HepG2 (cell line): ENCODE data around the gene DCAF4. TPM values are rescaled to one million over a fixed set of nuclear protein-coding genes. Genes with fewer than 3 reads are reported as not detected.

Experiments used
- DR1 ChIP-seq: sonication (generic); formaldehyde crosslinking; IDR thresholded peaks from 2 replicates; pipeline ENCODE4 v1.8.0; 2021; ENCODE audit warnings: mild to moderate bottlenecking, missing genetic modification reagents, inconsistent platforms
- MATR3 ChIP-seq: sonication (generic); formaldehyde crosslinking; IDR thresholded peaks from 2 replicates; pipeline ENCODE4 v1.4.0; 2020; ENCODE audit warnings: missing genetic modification reagents
- NCOA2 ChIP-seq: sonication (generic); formaldehyde crosslinking; IDR thresholded peaks from 2 replicates; pipeline ENCODE4 v1.8.0; 2022; ENCODE audit warnings: inconsistent platforms
- NR1H2 ChIP-seq: sonication (generic); formaldehyde crosslinking; IDR thresholded peaks from 2 replicates; pipeline ENCODE4 v1.8.1; 2022; ENCODE audit warnings: low read depth, missing genetic modification reagents, borderline replicate concordance
- SAP130 ChIP-seq: IDR thresholded peaks from 2 replicates; pipeline ENCODE4 v1.6.1; 2016; ENCODE audit warnings: low read depth
- SP2 ChIP-seq: sonication (generic); formaldehyde crosslinking; IDR thresholded peaks from 2 replicates; pipeline ENCODE4 v1.5.1; 2020; ENCODE audit warnings: mild to moderate bottlenecking, missing genetic modification reagents
- SRF ChIP-seq: IDR thresholded peaks from 2 replicates; pipeline ENCODE4 v1.6.1; 2011; ENCODE audit warnings: mild to moderate bottlenecking, low read depth, low read length, moderate library complexity
- TBP ChIP-seq: sonication (generic); formaldehyde crosslinking; IDR thresholded peaks from 2 replicates; pipeline ENCODE4 v1.5.0; 2020; ENCODE audit warnings: missing genetic modification reagents
- ZNF329 ChIP-seq: sonication (generic); formaldehyde crosslinking; IDR thresholded peaks from 2 replicates; pipeline ENCODE4 v1.9.0; 2021; ENCODE audit warnings: low read depth, mild to moderate bottlenecking, missing genetic modification reagents
- ZNF747 ChIP-seq: sonication (generic); formaldehyde crosslinking; IDR thresholded peaks from 2 replicates; pipeline ENCODE4 v1.8.1; 2023; ENCODE audit warnings: missing genetic modification reagents, mild to moderate bottlenecking, borderline replicate concordance
- polyA plus RNA-seq, 8 experiments: library from polyadenylated mRNA; depleted of rRNA in 3 of 8; stranded (reverse) in 7 of 8; unstranded in 1 of 8; fragments of >200 nt; fragmentation: Illumina TruSeq in 4 of 8; extraction: Trizol in 4 of 8; gene quantifications; 2 replicates each; pipeline versions ENCODE4 v1.2.1 to v1.2.3, GENCODE V29; 2011 to 2016; ENCODE audit warnings: low read depth in 4 of 8, missing spikeins in 1 of 8, mixed read lengths in 1 of 8; ENCODE audit not compliant: insufficient read depth in 1 of 8
- total RNA-seq, 5 experiments: library from RNA; depleted of rRNA; stranded (reverse); fragments of >200 nt; fragmentation: Illumina TruSeq; extraction: Trizol; gene quantifications; 2 replicates each; pipeline ENCODE4 v1.2.3, GENCODE V29; 2016; ENCODE audit warnings: low read depth in 1 of 5
- TF ChIP-seq, protein P1 (sequence below): fragments of 450-650 bp; IDR thresholded peaks from 2 replicates; pipeline ENCODE4 v1.6.1; 2017; ENCODE audit warnings: mild to moderate bottlenecking
- TF ChIP-seq, protein P2 (sequence below): sonication (generic); formaldehyde crosslinking; IDR thresholded peaks from 2 replicates; pipeline ENCODE4 v1.5.0; 2020; ENCODE audit warnings: mild to moderate bottlenecking, missing genetic modification reagents
- TF ChIP-seq, protein P3 (sequence below): sonication (generic); formaldehyde crosslinking; IDR thresholded peaks from 2 replicates; pipeline ENCODE4 v1.5.0; 2020; ENCODE audit warnings: mild to moderate bottlenecking, missing genetic modification reagents, borderline replicate concordance
- TF ChIP-seq, protein P4 (sequence below): sonication (generic); formaldehyde crosslinking; IDR thresholded peaks from 2 replicates; pipeline ENCODE4 v1.4.0; 2020; ENCODE audit warnings: missing genetic modification reagents
- TF ChIP-seq, protein P5 (sequence below): sonication (generic); formaldehyde crosslinking; IDR thresholded peaks from 2 replicates; pipeline ENCODE4 v1.5.0; 2020; ENCODE audit warnings: missing genetic modification reagents

DCAF4 gene
- total and polyA plus RNA-seq, 2 of the 13 experiments (the other 11 are each of a cell fraction or from before 2014, with no cell fraction given), result 18.8 to 21.1 TPM

DNA sequence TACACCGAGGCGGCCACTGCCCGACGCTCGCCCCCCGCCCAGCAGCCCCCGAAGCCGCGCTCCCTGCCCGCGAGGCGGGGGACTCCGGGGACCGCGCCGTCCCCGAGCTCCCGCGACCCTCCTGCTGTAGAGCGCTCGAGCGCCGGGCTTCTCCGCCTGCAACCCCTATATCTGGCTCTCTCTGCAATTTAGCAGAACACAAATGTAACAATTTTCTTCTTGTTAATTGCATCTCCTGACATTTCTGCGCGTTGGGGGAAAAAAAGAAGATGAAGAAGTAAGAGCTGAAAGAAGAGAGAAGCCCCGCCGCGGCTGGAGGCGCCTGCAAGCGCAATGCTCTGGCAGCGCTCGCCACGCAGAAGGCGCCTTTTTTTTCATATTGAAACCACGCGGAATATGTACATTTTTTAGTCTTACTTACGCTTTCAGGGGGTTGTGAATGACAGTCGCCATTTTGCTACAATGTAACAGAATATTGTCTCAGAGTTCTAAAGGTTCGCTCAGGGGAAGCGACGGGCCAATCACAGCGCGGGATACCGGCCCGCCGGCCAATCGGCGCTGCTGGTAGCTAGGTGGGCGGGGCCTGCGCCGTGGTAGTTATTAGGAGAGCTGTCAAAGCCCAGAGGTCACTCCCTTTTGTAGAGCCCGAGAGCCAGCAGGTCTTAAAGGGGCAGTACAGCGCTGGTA lies 32.5 kb upstream of the DCAF4 start, which contains the start of gene DPF3 (continued):
- TF ChIP-seq, protein P1, sequence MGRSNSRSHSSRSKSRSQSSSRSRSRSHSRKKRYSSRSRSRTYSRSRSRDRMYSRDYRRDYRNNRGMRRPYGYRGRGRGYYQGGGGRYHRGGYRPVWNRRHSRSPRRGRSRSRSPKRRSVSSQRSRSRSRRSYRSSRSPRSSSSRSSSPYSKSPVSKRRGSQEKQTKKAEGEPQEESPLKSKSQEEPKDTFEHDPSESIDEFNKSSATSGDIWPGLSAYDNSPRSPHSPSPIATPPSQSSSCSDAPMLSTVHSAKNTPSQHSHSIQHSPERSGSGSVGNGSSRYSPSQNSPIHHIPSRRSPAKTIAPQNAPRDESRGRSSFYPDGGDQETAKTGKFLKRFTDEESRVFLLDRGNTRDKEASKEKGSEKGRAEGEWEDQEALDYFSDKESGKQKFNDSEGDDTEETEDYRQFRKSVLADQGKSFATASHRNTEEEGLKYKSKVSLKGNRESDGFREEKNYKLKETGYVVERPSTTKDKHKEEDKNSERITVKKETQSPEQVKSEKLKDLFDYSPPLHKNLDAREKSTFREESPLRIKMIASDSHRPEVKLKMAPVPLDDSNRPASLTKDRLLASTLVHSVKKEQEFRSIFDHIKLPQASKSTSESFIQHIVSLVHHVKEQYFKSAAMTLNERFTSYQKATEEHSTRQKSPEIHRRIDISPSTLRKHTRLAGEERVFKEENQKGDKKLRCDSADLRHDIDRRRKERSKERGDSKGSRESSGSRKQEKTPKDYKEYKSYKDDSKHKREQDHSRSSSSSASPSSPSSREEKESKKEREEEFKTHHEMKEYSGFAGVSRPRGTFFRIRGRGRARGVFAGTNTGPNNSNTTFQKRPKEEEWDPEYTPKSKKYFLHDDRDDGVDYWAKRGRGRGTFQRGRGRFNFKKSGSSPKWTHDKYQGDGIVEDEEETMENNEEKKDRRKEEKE, result no peak
- TF ChIP-seq SRF (0 out of 2 replicates have a peak, but pooled peaks have one; percentile 26), NCOA2 (CRISPR knock-in tag) (no peak), ZNF329 (no peak), ZNF747 (CRISPR knock-in tag) (no peak), SP2 (CRISPR knock-in tag) (peak; percentile 79), TBP (no peak), SAP130 (CRISPR knock-in tag) (peak; percentile 71), MATR3 (CRISPR knock-in tag) (no peak), NR1H2 (no peak), DR1 (CRISPR knock-in tag) (peak; percentile 51; the same call in 1 of the 2 replicates)
- TF ChIP-seq, protein P2, sequence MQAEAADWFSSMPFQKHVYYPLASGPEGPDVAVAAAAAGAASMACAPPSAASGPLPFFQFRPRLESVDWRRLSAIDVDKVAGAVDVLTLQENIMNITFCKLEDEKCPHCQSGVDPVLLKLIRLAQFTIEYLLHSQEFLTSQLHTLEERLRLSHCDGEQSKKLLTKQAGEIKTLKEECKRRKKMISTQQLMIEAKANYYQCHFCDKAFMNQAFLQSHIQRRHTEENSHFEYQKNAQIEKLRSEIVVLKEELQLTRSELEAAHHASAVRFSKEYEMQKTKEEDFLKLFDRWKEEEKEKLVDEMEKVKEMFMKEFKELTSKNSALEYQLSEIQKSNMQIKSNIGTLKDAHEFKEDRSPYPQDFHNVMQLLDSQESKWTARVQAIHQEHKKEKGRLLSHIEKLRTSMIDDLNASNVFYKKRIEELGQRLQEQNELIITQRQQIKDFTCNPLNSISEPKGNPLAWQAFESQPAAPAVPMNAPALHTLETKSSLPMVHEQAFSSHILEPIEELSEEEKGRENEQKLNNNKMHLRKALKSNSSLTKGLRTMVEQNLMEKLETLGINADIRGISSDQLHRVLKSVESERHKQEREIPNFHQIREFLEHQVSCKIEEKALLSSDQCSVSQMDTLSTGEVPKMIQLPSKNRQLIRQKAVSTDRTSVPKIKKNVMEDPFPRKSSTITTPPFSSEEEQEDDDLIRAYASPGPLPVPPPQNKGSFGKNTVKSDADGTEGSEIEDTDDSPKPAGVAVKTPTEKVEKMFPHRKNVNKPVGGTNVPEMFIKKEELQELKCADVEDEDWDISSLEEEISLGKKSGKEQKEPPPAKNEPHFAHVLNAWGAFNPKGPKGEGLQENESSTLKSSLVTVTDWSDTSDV (CRISPR knock-in tag), result no peak
- TF ChIP-seq, protein P3, sequence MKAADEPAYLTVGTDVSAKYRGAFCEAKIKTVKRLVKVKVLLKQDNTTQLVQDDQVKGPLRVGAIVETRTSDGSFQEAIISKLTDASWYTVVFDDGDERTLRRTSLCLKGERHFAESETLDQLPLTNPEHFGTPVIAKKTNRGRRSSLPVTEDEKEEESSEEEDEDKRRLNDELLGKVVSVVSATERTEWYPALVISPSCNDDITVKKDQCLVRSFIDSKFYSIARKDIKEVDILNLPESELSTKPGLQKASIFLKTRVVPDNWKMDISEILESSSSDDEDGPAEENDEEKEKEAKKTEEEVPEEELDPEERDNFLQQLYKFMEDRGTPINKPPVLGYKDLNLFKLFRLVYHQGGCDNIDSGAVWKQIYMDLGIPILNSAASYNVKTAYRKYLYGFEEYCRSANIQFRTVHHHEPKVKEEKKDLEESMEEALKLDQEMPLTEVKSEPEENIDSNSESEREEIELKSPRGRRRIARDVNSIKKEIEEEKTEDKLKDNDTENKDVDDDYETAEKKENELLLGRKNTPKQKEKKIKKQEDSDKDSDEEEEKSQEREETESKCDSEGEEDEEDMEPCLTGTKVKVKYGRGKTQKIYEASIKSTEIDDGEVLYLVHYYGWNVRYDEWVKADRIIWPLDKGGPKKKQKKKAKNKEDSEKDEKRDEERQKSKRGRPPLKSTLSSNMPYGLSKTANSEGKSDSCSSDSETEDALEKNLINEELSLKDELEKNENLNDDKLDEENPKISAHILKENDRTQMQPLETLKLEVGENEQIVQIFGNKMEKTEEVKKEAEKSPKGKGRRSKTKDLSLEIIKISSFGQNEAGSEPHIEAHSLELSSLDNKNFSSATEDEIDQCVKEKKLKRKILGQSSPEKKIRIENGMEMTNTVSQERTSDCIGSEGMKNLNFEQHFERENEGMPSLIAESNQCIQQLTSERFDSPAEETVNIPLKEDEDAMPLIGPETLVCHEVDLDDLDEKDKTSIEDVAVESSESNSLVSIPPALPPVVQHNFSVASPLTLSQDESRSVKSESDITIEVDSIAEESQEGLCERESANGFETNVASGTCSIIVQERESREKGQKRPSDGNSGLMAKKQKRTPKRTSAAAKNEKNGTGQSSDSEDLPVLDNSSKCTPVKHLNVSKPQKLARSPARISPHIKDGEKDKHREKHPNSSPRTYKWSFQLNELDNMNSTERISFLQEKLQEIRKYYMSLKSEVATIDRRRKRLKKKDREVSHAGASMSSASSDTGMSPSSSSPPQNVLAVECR (CRISPR knock-in tag), result peak; percentile 29; the same call in 1 of the 2 replicates
- TF ChIP-seq, protein P4, sequence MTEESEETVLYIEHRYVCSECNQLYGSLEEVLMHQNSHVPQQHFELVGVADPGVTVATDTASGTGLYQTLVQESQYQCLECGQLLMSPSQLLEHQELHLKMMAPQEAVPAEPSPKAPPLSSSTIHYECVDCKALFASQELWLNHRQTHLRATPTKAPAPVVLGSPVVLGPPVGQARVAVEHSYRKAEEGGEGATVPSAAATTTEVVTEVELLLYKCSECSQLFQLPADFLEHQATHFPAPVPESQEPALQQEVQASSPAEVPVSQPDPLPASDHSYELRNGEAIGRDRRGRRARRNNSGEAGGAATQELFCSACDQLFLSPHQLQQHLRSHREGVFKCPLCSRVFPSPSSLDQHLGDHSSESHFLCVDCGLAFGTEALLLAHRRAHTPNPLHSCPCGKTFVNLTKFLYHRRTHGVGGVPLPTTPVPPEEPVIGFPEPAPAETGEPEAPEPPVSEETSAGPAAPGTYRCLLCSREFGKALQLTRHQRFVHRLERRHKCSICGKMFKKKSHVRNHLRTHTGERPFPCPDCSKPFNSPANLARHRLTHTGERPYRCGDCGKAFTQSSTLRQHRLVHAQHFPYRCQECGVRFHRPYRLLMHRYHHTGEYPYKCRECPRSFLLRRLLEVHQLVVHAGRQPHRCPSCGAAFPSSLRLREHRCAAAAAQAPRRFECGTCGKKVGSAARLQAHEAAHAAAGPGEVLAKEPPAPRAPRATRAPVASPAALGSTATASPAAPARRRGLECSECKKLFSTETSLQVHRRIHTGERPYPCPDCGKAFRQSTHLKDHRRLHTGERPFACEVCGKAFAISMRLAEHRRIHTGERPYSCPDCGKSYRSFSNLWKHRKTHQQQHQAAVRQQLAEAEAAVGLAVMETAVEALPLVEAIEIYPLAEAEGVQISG (CRISPR knock-in tag), result no peak
- TF ChIP-seq, protein P5, sequence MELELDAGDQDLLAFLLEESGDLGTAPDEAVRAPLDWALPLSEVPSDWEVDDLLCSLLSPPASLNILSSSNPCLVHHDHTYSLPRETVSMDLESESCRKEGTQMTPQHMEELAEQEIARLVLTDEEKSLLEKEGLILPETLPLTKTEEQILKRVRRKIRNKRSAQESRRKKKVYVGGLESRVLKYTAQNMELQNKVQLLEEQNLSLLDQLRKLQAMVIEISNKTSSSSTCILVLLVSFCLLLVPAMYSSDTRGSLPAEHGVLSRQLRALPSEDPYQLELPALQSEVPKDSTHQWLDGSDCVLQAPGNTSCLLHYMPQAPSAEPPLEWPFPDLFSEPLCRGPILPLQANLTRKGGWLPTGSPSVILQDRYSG (CRISPR knock-in tag), result no peak
